HG03064 (cell line): ENCODE measurements around the gene HSPB7.
"Not testable (repeated sequence)": the region's sequence is repeated elsewhere in the genome, so short reads cannot be mapped to it uniquely, and the experiment has no call there.

Experiments
- ATAC-seq: cut with Tn5 transposase; IDR thresholded peaks from one replicate; pipeline ENCODE4 v1.9.1; 2021; ENCODE audit warnings: low read depth; ENCODE audit not compliant: unreplicated experiment

The HSPB7 gene

GRCh38 chr1:16023050-16023653 lies 5.3 kb upstream of the HSPB7 start:
- ATAC-seq: no peak

- ATAC-seq: no peak
Observed at GRCh38 chr1:16022393-16022792, 4.5 kb upstream of the HSPB7 start.

- no peak for ATAC-seq
Observed at GRCh38 chr1:16021681-16022080, 3.8 kb upstream of the HSPB7 start, which contains the start of gene CLCNKA. CLCNKA (plus strand) TSS chr1:16022036; CDS start chr1:16022620, 584 bp downstream.

GRCh38 chr1:16020878-16021277 lies 3.0 kb upstream of the HSPB7 start:
- not testable (repeated sequence) for ATAC-seq

GRCh38 chr1:16020325-16020724 lies 2.5 kb upstream of the HSPB7 start:
- ATAC-seq: no peak

- no peak for ATAC-seq
Observed at GRCh38 chr1:16019644-16020277, 1.9 kb upstream of the HSPB7 start.

- no peak for ATAC-seq
Observed at GRCh38 chr1:16018749-16019643, 1.2 kb upstream of the HSPB7 start.

GRCh38 chr1:16018308-16018707 lies 465 bp upstream of the HSPB7 start:
- ATAC-seq: no peak

GRCh38 chr1:16017076-16017460 lies 775 bp downstream of the HSPB7 start:
- ATAC-seq: no peak

GRCh38 chr1:16015960-16016901 lies 1.6 kb downstream of the HSPB7 start:
- no peak for ATAC-seq

- ATAC-seq: no peak
Observed at GRCh38 chr1:16015491-16015890, 2.4 kb downstream of the HSPB7 start.

GRCh38 chr1:16014509-16015482 lies 3.0 kb downstream of the HSPB7 start:
- ATAC-seq: no peak

GRCh38 chr1:16013908-16014258 lies 4.0 kb downstream of the HSPB7 start:
- no peak for ATAC-seq

- no peak for ATAC-seq
Observed at GRCh38 chr1:16013220-16013907, 4.5 kb downstream of the HSPB7 start.

GRCh38 chr1:16012590-16013219 lies 5.1 kb downstream of the HSPB7 start:
- ATAC-seq: no peak

GRCh38 chr1:16011936-16012589 lies 5.8 kb downstream of the HSPB7 start:
- no peak for ATAC-seq

GRCh38 chr1:16010837-16011236 lies 7.0 kb downstream of the HSPB7 start:
- ATAC-seq: no peak

- ATAC-seq: no peak
Observed at GRCh38 chr1:16009678-16010077, 8.2 kb downstream of the HSPB7 start.
